Measurements from ENCODE around the gene MTO1.

Gene MTO1

DNA sequence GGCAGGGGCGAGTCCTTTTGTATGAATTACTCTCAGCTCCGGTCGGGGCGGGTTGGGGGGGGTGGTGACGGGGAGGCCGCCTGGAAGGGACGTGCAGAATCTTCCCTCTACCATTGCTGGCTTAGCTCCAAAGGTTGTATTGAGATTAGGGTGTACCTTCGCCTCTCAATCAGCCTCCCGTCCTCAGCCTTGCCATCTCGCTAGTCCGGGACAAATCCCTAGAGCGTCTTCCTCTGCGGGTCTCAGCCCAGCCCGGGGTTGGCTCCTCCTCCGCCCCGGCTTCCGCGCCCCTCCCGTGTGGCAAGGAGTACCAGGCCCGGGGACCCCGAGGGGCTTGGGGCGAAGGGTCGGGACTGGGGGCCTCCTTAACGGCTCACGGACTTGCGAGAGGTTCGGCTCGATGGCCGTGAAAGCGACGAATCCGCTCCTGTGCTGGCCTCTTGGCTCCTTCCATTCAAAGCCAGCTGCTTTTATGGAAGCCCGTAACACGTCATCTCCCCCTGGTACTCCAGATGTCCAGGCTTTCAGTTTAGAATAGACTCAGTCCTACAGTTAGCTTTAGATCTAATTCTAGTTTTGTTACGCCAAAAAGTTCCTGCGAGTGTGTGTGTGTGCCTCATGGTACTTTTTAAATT, 59.9 kb downstream of the MTO1 start:
- TF ChIP-seq ZFX (IDR thresholded peaks at IDR 0.05; ENCODE audit: borderline replicate concordance), result no peak
- TF ChIP-seq, protein P1, sequence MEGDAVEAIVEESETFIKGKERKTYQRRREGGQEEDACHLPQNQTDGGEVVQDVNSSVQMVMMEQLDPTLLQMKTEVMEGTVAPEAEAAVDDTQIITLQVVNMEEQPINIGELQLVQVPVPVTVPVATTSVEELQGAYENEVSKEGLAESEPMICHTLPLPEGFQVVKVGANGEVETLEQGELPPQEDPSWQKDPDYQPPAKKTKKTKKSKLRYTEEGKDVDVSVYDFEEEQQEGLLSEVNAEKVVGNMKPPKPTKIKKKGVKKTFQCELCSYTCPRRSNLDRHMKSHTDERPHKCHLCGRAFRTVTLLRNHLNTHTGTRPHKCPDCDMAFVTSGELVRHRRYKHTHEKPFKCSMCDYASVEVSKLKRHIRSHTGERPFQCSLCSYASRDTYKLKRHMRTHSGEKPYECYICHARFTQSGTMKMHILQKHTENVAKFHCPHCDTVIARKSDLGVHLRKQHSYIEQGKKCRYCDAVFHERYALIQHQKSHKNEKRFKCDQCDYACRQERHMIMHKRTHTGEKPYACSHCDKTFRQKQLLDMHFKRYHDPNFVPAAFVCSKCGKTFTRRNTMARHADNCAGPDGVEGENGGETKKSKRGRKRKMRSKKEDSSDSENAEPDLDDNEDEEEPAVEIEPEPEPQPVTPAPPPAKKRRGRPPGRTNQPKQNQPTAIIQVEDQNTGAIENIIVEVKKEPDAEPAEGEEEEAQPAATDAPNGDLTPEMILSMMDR (IDR thresholded peaks at IDR 0.05), result no peak
- peak overlapping the region; percentile 99 for H3K27ac ChIP-seq

DNA sequence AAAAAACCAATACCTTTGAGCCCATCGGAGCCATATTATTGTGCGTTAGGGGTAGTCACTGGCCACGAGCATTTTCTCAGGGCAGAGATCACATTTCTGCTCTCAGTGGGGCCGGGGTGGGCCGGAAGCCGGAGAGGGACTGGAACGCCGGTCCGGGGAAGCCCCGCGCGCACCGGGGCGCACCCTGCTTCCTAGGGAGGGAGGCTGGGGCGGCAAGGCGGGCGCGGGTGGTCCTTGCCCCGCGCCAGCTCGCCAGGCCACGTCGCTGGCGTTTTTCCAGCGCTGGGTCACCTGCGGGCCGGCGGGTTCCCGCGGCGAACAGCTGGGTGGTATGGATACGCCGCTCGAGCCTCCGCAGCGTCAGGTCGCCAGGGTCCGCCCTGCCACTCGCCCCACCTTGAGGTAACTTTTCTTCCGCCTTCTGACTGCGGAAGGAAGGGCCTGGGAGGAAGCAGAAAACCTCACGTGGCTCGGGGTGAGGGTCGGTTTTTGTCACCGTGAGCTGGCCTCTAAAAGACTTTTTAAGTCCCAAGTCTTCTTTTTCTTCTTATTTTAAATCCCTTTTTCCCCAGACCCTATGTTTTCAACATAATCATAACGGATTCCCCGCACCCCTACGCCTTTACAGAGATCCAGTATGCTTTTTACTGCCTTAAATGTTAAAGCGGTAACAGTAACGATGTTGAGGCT, 62.0 kb downstream of the MTO1 start:
- H3K27ac ChIP-seq, result peak overlapping the region; percentile 99
- TF ChIP-seq, protein P1 (IDR thresholded peaks at IDR 0.05), result no peak
- TF ChIP-seq ZFX (IDR thresholded peaks at IDR 0.05; ENCODE audit: borderline replicate concordance), result no peak

DNA sequence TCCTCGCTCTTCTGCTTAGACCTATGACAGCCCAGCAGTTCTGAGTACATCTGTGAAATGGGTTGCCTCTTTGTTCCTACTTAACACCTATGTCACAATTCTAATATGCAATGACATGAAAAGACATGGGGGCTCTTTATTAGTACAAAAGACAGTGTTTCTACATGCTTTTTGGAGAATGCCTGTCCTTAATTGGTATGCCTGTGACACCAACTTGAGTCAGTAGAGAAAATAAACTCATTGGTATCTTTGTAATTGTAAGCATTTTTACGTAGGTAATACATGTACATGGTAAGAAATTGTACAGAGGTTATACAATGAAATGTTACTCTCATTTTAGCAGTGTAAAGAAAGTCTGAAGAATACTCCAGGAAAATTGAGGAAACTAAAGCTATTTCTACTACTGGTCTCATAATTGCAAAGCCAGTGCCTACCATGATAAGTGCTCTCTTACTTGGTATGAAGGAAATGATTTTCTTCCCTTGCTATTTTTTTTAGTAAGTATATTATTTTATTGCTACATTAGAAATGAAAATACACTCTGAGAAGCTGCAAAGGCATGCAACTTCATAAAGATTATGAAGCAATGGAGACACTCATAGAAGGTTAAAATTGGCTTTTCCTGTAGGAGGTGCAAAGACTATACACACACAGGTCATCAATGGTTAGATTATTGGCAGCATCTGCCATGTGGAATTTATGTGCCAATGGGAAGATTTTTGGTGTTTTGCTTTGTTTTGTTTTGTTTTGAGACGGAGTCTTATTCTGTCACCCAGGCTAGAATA, 64.2 kb downstream of the MTO1 start:
- H3K27ac ChIP-seq, result no peak overlapping the region
- TF ChIP-seq, protein P1 (IDR thresholded peaks at IDR 0.05), result no peak
- no peak for TF ChIP-seq ZFX (IDR thresholded peaks at IDR 0.05; ENCODE audit: borderline replicate concordance)

DNA sequence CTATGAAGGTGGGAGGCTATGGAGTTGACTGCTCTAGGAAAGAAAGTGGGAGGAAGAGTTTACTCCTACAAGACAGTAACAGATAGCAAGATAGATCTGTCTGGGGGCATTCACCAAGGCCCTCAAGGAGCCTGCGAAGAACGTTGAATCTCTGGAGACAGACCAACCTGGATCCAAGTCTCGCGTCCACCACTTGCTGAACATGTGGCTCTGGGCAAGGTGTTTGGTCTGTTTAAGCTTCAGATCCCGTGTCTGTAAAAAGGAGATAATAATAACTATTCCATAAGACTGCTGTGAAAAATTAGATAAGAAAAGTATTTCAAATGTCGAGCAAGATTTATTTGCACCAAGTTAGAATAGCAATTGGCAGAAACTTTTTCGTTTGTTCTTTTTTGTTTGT, 67.4 kb downstream of the MTO1 start:
- TF ChIP-seq, protein P1 (IDR thresholded peaks at IDR 0.05), result no peak
- no peak for TF ChIP-seq ZFX (IDR thresholded peaks at IDR 0.05; ENCODE audit: borderline replicate concordance)
- H3K27ac ChIP-seq, result no peak overlapping the region

DNA sequence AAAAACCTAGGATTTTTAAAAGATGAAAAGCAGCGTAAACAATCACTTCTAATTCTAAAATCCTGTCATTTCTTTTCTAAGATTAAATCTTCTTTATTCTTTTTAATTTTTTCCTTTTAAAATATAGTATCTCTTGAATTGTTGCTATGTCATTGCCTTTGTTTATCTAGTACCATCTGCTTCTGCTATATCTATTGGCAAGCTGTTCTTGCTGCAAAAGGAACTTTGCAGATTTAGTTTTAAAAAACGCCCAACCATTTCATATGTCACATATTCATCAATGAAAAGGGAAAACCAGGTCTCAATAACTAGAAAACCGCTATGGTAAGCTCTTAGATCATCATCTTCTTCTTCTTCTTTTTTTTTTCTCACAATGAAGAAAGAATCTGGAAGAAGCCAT, 70.8 kb downstream of the MTO1 start:
- TF ChIP-seq ZFX (IDR thresholded peaks at IDR 0.05; ENCODE audit: borderline replicate concordance), result no peak
- TF ChIP-seq, protein P1 (IDR thresholded peaks at IDR 0.05), result no peak

DNA sequence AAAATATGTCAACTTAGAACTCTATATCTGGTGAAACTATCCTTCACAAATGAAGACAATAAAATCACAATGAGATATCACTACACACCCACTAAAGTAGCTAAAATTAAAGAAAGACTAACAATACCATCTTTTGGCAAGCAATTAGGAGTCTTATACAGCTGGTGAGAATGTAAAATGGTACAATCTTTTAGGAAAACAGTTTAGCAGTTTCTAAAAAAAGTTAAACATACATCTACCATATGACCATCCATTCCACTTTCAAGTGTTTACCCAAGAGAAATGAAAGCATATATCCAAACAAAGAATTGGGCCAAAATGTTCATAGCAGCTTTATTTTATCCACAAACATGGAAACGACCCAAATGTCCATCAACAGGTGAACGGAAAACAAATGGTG, 73.1 kb downstream of the MTO1 start:
- TF ChIP-seq ZFX (IDR thresholded peaks at IDR 0.05; ENCODE audit: borderline replicate concordance), result no peak
- TF ChIP-seq, protein P1 (IDR thresholded peaks at IDR 0.05), result no peak
- no peak overlapping the region for H3K27ac ChIP-seq

More for the DNA sequence above, 70.8 kb downstream of the MTO1 start:
- no peak overlapping the region for H3K27ac ChIP-seq
